ENCODE results near the gene BRINP1.
A peak's percentile ranks its signal among the peaks of the same experiment; 100 is the strongest.

Gene BRINP1

DNA sequence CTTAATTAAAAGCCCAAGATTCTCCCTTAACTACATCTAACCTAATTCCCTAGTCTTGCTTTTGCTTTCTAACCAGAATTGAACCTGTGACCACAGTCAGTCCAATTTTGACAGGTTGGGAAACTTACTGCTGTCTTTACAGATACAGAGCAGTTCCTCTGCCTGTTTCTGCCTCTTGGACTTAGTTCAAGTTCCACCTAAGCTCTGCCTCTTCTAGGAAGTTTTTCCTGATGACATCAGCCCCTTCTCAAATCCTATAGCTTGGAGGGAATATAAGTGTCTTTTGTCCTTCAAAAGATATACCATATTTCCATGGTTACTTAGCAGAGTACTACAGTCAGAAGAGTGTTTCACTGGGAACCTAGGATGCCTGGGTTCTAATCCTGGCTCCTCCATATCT, 31.7 kb downstream of the BRINP1 start:
- no peak for DNase-seq

DNA sequence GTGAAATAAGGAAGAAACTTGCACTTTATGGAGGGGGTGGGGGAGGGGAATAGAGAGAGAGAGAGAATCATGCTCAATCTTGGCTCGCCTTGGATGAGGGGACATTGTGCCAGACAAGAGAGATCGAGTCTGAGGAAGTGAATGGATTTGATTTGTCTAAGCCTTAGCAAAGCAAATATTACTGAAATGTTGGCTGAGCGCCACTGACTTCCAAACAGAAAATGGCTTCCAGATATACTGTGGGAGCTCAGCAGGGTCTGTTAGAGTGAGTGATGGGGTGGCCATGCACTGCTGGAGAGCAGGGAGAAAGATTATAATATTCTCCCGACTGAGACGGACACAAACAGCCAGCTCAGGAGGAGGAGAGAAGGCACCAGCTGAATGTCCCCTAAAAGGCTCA, 34.5 kb downstream of the BRINP1 start:
- DNase-seq, result no peak

DNA sequence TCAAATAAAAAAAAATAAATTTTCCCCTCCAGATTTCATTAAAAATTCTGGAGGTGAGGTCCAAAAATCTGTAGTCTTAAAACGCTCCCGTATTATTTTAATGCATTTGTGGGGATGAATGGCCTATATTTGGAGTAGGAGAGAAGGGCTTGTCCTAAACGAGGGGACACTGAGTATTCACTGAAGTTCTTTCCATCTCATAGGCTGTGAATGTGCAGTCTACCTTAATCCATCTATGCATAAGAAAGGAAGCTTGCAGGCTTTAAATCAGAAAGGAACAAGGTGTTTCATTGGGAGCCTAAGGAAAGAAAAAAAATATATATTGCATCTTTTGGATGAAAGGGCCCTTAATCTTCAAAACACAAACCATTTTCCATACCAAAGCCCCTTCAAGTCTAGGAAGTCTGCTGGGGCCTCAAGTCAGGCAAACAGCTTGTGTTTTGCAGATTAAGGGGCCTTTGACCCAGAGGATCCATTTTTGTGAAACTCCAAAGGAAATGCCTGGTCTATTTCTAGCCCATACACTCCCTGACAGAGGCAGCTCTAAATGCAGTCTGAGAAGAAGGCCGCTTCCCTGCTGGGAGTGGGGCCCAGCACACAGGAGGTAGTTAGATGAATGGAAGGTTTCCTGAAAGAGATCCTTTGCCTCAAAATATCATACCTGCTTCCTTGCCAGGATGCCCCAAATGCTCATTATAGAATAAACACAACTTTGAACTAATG, 35.6 kb downstream of the BRINP1 start:
- no peak for DNase-seq

DNA sequence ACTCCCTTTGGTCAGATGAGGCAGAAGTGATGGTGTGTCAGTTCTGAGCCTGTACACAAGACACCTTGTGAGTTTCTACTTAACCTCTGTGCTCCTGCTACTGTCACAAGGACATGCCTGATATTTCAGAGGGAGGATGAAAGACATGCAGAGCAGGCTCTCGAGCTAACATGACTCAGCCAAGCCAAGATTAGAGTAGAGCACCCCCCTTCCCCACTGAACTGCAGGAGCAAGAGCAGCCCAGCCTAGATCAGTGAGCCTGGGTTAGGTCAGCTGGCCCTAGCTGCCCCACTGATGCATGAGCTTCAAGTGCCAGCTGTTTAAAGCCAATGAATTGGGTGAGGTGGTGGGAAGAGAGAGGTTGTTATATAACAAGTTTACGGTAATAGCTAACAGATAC, 36.7 kb downstream of the BRINP1 start:
- no peak for DNase-seq

DNA sequence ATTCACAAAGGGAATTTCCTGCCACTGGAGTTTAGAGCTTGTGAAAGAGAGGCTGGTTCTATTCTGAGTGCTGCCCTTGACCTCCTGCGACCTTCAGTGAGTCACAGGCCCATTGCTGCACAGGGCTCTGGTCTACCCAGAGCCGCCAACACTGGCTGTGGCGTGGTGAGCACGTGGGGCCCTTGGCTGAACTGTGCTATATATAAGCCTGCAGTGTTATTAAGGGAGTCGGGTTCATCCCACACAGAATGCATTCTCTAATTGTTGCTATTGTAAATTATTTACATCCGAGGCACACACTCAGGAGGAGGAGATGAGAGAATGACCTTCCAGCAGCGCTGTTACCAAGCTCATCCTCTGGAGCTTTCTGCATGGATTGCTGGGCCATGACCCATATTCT, 47.1 kb downstream of the BRINP1 start:
- no peak for DNase-seq

DNA sequence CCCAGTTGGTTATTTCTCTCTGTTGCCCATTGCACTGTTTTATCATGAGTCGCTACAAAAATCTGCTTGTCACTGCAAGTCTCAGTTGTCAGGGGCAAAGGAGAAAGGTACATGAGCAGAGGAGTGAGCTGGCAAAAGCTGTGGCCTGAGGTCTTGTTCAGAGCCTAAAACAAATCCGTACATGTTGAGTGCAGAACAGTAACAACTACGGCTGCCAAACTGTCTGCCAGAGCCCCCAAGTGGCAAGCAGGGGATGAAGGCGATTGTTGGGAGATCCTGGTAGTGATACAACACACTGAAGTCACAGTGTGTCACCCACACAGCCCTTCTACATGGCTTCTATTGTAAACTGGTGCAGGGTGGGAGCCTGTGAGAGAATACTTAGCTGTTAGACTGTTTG, 50.9 kb downstream of the BRINP1 start:
- no peak for DNase-seq

DNA sequence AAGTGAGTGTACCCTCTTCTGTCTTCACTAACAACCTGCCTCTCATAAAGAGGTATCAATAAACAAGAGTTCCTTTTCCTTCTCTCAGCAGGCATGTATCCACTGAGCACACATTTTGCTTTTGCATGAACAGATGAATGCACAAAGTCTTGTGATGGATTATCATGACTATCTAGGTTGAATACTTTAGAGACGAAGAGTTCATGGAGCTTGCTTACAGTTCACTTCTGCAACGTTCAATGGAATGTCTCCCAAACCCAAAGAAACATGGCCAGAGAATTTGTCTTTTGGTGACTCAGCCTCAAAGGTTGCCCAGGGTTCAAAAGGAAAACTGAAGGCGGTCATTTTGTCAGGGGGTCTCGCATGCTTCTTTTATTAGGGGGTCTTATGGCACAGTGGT, 55.4 kb downstream of the BRINP1 start:
- no peak for DNase-seq

DNA sequence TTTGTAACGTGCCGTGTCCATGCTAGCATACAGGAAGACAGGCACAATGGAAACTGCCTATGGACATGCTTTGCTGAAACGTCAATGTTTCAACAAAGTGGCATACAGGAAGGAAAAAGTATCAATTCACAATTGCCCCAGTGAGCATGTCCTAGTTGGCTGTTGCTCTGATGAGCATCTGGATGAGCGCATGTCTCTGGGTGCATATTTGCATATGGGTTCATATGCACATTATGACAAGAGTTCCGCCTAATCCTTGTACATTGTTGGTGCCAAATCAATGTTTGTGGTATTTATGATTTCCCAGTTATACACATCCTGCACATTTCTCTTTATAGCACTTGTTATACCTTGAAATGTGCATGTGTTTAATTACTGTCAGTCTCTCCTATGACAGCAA, 58.5 kb downstream of the BRINP1 start:
- no peak for DNase-seq

DNA sequence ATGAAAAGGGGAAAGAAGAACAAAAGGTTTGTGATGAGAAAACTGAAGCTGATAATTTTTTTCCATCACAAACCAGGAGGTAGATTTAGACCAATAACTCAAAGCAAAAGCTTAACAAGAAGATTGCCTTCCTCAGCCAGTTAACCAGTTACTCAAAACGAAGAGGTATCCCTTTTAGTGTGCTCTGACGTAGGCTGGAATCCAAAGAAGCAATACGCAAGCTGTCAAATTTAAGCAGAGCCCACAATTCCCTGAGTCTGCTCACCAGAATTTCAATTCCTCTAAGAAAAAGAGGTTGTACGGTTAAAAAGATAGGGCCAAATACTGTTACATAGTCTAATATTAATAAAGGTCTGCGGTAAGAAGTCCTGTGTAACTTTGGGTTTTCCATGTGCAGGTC, 61.8 kb downstream of the BRINP1 start:
- DNase-seq, result no peak

DNA sequence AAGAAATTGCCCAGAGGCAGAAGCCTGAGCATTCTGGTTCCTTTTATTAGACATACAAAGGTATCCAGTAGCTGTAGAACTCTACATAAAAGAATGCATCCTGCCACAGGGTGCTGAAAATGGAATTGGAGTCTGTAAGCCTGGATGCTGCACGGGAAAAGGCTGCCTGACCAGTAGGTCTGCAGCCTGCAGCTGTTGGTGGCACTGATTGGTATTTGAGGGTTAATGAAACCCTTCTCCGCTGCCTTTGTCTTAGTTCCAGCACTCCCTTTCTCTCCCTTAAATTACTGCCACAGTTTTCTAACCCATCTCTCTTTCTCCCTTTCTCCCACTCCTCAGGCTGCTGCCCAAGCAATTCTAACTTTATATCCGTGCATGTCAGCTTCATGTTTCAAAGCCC, 64.7 kb downstream of the BRINP1 start:
- no peak for DNase-seq

DNA sequence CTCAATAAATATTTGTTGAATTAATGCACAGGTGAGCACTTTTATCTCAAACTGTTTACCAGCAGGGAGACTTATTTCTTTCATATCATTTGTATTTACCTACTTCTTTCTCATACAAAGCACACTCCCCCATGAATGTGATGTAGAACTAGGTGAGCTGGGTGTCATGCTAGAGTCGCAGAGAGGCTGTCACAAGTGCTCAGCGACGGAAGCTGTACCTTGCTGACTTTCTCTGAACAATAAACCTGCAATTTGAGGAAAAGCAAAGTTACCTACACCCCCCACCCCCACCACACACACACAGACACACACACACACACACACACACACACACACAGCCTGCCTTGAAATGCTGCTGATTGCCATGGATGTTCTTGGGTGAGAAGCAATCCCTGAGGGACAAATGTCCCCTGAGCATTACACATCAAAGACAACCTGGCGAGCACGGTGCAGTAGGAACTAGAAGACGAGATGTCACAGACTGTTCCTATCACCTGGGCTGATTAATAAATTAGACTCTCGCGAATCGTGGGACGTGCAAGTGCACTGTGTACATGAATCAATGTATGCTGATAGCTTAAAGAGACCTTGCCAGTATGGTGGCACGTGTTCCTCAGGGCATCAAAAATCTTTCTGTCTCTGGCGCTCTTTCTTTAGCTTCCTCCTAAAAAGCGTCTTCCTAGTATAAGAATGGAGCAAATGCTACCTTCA, 66.1 kb downstream of the BRINP1 start:
- DNase-seq, result no peak

DNA sequence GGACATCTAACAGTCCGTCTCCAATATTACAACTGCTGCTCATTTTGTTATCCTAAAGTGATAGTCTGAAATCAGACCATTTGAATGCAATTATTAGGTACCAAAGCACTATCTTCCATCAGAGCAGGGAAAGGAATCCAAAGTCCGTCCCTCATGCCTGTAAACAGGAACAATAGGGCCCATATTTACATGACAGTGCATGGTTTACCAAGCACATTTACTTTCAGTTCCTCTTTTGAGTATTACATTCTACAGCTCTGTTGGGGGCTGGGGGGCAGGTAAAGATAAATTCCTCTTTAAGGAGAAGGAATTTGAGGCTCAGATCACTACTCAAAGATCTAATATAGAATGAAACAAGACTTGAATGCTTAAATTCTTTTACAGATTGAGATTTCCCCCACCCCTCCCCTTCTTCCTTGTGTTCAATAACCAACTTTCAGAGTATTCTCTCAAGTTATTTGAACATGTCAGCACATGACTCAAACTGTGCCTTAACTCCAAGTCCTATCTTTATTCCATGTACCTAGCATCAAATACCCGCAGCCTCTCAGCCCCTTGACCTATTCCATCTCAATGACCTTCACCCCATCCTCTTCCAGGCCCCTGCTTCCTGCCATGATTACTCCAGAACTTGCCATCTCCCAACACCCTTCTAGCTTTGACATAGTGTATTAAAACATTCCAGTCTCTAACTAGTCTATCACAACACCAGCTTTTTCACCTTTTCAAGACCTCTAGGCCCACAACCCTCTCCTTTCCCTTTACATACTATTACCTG, 71.0 kb downstream of the BRINP1 start:
- DNase-seq, result no peak

DNA sequence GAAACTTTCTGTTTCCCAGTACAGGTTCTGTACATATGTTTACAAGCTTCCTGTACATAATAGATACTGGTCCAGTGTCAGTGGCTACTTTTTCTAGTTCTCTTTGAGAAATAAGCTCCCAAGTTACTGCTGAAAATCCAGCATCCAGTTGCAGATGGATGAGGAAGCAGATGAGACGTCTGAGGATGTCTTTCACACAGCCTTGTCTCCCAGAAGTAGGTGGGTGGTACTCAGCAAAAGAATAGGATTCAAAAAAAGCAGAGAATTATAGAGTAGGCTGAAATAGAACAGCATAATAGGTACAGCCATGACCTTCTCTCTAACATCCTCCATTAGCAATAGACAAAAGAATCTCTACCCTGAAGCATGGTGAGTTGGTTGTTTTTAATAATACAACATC, 77.7 kb downstream of the BRINP1 start:
- DNase-seq, result no peak

DNA sequence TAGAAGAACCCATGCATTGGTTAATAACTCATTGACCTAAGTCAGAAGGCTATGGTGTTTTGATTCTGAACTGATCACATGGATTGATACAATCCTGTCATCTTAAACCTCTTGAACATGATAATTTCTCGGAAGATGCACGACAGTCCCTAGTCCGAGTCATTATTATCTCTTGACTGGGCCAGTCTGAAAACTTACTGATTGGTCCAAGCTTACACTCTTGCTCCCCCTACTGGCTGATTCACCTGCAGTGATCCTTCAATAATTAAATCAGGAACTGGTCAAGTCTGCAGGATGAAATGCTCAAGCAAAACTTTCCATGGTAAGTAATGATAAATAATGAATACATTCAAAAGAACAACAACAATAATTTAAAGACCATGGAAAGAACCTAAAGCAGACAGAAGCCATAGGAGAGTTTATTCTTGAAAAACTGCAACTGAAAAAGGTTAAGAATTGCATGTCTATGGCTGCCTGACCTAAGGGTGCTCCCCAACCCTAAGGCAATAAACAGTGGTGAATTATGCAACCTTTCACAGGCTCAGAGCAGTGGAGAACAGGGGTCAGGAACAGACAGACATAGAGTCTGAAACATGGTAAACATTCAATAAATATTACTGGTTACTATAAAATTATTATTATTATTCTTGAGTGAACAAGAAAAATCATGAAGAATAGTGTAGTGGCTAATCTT, 79.3 kb downstream of the BRINP1 start:
- peak; percentile 39 for DNase-seq

DNA sequence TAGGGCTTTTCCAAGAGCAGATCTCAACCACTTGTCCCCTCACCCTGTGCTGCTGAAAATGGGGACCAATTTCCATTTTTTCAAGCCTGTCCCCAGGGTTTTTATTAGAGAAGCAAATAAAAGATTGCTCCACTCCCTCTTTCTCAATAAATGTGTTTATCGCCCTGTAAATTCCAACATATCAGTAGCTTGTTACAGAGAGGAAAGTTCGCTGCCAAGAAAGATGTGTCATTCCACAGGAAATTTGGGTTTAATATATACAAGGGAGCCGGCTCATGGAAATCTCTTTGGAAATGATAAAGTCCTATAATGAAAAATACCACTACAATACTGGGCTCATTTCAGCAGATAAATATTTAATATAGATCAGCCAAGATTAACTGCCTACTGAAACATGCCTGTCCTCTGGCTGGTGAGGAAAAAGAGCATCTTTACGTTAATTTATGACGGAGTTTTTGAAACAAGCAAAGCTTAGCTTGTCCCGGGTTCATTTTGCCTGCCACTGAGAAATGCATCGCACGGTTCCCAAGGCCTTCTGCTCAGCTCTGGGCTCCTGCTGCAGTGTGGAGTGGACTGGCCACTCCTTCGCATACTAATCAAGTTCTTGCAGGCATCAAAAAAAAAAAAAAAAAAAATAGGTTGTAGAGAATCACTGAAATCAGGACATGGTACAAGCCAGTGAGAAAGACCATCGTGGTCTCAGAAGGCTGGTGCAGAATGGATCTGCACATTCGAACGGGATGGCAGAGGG, 84.5 kb downstream of the BRINP1 start:
- no peak for DNase-seq

DNA sequence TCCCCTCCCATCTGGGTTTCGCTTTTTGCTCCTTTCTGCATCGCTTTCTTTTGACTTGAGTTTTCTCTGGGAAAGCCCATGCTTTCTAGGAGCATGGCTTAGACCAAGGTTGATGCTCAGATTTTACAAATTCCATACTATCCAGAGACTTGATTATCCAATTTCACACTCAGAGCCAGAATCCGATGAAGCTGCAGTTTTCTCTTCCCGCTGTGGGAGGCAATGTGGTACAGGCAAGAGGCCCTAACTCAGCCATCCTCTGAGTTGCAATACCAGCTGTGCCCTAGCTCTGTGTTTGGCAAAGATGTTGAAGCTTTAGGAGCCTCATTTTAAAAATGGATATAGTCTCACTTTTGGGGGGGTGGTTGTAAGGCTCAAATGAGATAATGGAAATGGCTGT, 85.1 kb downstream of the BRINP1 start:
- no peak for DNase-seq

DNA sequence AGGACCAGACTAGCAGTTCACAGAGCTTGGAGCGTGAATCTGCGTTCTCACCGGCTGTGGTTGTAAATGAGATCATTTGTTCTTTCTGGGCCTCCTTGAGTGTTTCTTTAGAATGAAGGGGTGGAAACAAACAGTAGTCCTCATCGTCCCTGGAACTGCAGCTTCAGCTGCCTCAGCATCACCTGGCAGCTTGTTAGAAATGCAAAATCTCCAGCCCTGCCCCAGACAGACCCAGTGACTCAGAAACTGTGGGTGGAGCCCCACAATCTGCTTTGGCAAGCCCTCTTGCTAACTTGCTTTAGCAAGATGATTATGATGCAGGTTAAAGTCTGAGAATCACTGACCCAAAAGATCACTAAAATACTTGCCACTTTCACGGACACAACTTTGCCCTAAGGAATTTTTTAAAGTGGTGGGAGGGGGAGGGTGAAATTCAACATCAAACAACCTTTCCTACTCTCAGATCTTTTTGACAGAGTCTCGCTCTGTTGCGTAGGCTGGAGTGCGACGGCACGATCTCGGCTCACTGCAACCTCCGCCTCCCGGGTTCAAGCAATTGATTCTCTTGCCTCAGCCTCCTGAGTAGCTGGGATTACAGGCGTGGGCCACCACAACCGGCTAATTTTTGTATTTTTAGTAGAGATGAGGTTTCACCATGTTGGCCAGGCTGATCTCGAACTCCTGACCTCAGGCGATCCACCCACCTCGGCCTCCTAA, 86.0 kb downstream of the BRINP1 start:
- no peak for DNase-seq

DNA sequence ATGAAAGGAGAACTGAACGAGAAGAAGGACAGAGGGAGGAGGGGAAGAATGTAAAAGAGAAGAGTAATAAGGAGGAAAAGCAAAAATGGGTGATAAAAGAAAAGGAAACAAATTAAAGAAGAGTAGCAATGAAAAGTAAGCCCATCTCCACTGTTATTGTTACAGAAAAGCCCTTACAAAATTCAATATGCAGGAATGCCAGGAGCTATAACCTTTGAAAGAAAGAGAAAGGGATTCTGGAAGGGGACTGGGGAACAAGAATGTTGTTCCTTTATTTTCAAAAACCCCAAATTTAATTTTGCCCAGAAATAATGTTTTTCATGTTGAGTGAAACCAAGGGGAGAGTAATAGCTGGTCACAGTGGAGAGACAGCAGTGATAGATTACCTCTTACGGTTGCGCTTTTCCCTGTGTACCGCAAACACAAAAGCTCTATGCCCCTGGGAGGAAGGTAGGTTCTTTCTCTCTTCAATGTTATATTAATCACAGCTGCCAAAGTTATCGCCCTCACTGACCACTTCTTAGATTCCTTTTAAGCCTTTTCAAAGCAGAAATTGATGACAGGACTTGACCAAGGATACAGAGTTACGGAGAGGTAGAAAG, 86.7 kb downstream of the BRINP1 start:
- no peak for DNase-seq

DNA sequence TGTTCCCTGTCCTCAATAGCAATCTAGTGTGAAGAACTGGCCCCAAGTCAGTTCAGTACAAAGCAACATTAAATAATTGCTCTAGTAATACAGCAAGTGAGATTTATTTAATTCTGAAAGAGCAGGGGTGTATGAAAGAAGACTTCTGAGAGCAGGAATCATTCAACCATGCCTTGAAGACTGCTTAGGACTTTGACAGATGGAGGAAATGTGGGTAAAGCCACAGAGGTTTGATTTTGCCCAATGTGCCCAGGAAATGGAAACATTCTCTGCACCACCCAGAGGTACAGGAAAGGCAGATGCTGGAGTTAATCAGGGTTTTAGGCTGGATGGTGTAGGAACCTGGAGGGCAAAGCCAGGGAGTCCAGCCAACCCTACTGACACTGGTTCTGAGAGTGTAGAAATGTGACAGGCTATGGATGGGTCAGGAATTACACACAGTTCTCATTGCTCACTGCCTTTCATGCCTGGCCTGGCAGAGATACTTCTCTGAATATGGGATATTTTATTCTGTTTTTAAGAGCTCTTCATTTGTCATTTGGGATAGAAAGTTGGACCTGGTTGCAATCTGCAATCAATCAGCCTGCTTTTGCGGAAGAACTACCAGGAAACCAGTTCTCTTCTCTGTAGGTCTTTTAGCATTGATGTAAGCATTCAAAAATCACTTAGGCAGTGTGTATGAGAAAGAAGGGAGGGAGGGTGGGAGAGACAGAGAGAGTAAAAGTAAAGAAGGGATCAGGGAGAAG, 88.3 kb downstream of the BRINP1 start:
- DNase-seq, result no peak

DNA sequence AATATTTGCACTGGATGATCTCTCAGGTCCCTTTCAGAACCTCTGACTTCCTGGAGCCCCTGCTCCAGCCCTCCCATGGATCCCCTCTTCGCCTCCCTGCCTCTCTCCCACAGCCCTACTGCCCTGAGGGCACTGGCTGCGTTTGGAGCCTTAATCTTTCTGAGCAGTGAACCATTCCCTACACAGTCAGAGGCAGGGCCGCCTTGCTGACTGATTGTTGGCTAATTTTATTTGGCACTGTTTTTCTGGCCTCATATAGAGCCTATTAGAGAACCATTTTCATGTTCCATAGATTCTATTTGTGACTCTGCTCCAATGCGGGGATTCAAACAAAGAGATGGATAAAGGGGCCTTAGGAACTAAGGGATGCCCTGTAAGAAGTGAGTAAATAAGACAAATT, 91.1 kb downstream of the BRINP1 start:
- DNase-seq, result no peak
